SK-N-SH treated with all-trans-retinoic acid at 6 μM for 48 hours (cell line): ENCODE data around the gene CHMP6.

Experiments
- ARNTL ChIP-seq: fragments of 450-650 bp; formaldehyde crosslinking; IDR thresholded peaks from 2 replicates; pipeline ENCODE4 v1.5.0; 2020; ENCODE audit warnings: low read depth, mild to moderate bottlenecking, moderate library complexity, borderline replicate concordance
- BACH2 ChIP-seq: fragments of 250-450 bp; sonication (Bioruptor Pico); IDR thresholded peaks from 2 replicates; pipeline ENCODE4 v1.9.0; 2021; ENCODE audit warnings: mild to moderate bottlenecking, borderline replicate concordance
- CREB5 ChIP-seq: fragments of 250-450 bp; sonication (Bioruptor Pico); IDR thresholded peaks from 2 replicates; pipeline ENCODE4 v1.5.1; 2020; ENCODE audit warnings: low read depth, mild to moderate bottlenecking, moderate library complexity
- ESRRG ChIP-seq: fragments of 250-450 bp; sonication (Bioruptor Pico); IDR thresholded peaks from 2 replicates; pipeline ENCODE4 v1.6.1; 2021; ENCODE audit warnings: mild to moderate bottlenecking
- GLIS3 ChIP-seq: fragments of 250-450 bp; sonication (Bioruptor Pico); IDR thresholded peaks from 2 replicates; pipeline ENCODE4 v1.5.0; 2020; ENCODE audit warnings: mild to moderate bottlenecking, moderate library complexity
- OSR1 ChIP-seq: fragments of 250-450 bp; sonication (Bioruptor Pico); IDR thresholded peaks from 2 replicates; pipeline ENCODE4 v1.8.0; 2022; ENCODE audit warnings: moderate library complexity, mild to moderate bottlenecking, inconsistent platforms
- PPARA ChIP-seq: fragments of 250-450 bp; sonication (Bioruptor Pico); IDR thresholded peaks from 2 replicates; pipeline ENCODE4 v1.5.0; 2020; ENCODE audit warnings: mild to moderate bottlenecking, borderline replicate concordance
- TCF4 ChIP-seq: fragments of 250-450 bp; sonication (Bioruptor Pico); IDR thresholded peaks from 2 replicates; pipeline ENCODE4 v1.8.0; 2021; ENCODE audit warnings: mild to moderate bottlenecking, moderate library complexity, borderline replicate concordance
- TOX ChIP-seq: fragments of 250-450 bp; sonication (Bioruptor Pico); IDR thresholded peaks from 2 replicates; pipeline ENCODE4 v1.8.0; 2021; ENCODE audit warnings: mild to moderate bottlenecking, moderate library complexity, borderline replicate concordance
- ZFP3 ChIP-seq: fragments of 250-450 bp; sonication (Bioruptor Pico); IDR thresholded peaks from 2 replicates; pipeline ENCODE4 v1.5.0; 2020; ENCODE audit warnings: mild to moderate bottlenecking, moderate library complexity
- ZFP30 ChIP-seq: fragments of 450-650 bp; formaldehyde crosslinking; IDR thresholded peaks from 2 replicates; pipeline ENCODE4 v1.5.0; 2022; ENCODE audit warnings: mild to moderate bottlenecking, moderate library complexity
- TF ChIP-seq, protein P1 (sequence below): fragments of 250-450 bp; sonication (Bioruptor Pico); IDR thresholded peaks from 2 replicates; pipeline ENCODE4 v1.8.0; 2020; ENCODE audit warnings: mild to moderate bottlenecking, moderate library complexity, borderline replicate concordance
- TF ChIP-seq, protein P2 (sequence below): fragments of 250-450 bp; sonication (Bioruptor Pico); IDR thresholded peaks from 2 replicates; pipeline ENCODE4 v1.8.0; 2021; ENCODE audit warnings: low read depth, mild to moderate bottlenecking, moderate library complexity, borderline replicate concordance

GRCh38 chr17:81018044-81018802 lies 26.6 kb downstream of the CHMP6 start:
- TF ChIP-seq ESRRG = no peak
- TF ChIP-seq BACH2 (CRISPR knock-in tag) = no peak
- TF ChIP-seq ZFP30 = no peak
- no peak for TF ChIP-seq TCF4
- TF ChIP-seq CREB5 (CRISPR knock-in tag) = no peak
- TF ChIP-seq ARNTL (CRISPR knock-in tag) = no peak
- TF ChIP-seq ZFP3 = no peak
- no peak for TF ChIP-seq GLIS3
- TF ChIP-seq TOX (CRISPR knock-in tag) = no peak
- no peak for TF ChIP-seq OSR1 (CRISPR knock-in tag)
- TF ChIP-seq PPARA = no peak
- TF ChIP-seq, protein P1, sequence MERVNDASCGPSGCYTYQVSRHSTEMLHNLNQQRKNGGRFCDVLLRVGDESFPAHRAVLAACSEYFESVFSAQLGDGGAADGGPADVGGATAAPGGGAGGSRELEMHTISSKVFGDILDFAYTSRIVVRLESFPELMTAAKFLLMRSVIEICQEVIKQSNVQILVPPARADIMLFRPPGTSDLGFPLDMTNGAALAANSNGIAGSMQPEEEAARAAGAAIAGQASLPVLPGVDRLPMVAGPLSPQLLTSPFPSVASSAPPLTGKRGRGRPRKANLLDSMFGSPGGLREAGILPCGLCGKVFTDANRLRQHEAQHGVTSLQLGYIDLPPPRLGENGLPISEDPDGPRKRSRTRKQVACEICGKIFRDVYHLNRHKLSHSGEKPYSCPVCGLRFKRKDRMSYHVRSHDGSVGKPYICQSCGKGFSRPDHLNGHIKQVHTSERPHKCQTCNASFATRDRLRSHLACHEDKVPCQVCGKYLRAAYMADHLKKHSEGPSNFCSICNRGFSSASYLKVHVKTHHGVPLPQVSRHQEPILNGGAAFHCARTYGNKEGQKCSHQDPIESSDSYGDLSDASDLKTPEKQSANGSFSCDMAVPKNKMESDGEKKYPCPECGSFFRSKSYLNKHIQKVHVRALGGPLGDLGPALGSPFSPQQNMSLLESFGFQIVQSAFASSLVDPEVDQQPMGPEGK (CRISPR knock-in tag) = no peak
- TF ChIP-seq, protein P2, sequence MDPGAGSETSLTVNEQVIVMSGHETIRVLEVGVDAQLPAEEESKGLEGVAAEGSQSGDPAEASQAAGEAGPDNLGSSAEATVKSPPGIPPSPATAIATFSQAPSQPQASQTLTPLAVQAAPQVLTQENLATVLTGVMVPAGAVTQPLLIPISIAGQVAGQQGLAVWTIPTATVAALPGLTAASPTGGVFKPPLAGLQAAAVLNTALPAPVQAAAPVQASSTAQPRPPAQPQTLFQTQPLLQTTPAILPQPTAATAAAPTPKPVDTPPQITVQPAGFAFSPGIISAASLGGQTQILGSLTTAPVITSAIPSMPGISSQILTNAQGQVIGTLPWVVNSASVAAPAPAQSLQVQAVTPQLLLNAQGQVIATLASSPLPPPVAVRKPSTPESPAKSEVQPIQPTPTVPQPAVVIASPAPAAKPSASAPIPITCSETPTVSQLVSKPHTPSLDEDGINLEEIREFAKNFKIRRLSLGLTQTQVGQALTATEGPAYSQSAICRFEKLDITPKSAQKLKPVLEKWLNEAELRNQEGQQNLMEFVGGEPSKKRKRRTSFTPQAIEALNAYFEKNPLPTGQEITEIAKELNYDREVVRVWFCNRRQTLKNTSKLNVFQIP (CRISPR knock-in tag) = no peak
